HG02588 (cell line): Measurements from ENCODE around the gene COLEC12.

Experiments used
- ATAC-seq: cut with Tn5 transposase; IDR thresholded peaks from one replicate; pipeline ENCODE4 v1.9.1; 2021; ENCODE audit warnings: mild to moderate bottlenecking, moderate library complexity; ENCODE audit not compliant: unreplicated experiment

Gene COLEC12

GRCh38 chr18:364256-364826 is 136.2 kb downstream of the COLEC12 start:
- ATAC-seq, result no peak

GRCh38 chr18:363301-364085 is 137.0 kb downstream of the COLEC12 start:
- ATAC-seq, result no peak

GRCh38 chr18:362311-363290 is 137.9 kb downstream of the COLEC12 start:
- no peak for ATAC-seq

- no peak for ATAC-seq
These were observed 138.6 kb downstream of the COLEC12 start for GRCh38 chr18:361941-362310.

- ATAC-seq, result no peak
These were observed 139.3 kb downstream of the COLEC12 start for GRCh38 chr18:361100-361732.

- no peak for ATAC-seq
These were observed 139.8 kb downstream of the COLEC12 start for GRCh38 chr18:360676-361075.

- ATAC-seq, result no peak
These were observed 143.7 kb downstream of the COLEC12 start for GRCh38 chr18:356778-357177.

- ATAC-seq, result no peak
These were observed 144.8 kb downstream of the COLEC12 start for GRCh38 chr18:355678-356077.

- ATAC-seq, result no peak
These were observed 146.0 kb downstream of the COLEC12 start for GRCh38 chr18:354471-354870.

GRCh38 chr18:354003-354402 is 146.5 kb downstream of the COLEC12 start:
- ATAC-seq, result no peak

- no peak for ATAC-seq
These were observed 148.1 kb downstream of the COLEC12 start for GRCh38 chr18:352438-352837.

- no peak for ATAC-seq
These were observed 149.4 kb downstream of the COLEC12 start for GRCh38 chr18:350953-351572.

GRCh38 chr18:346600-346999 is 153.9 kb downstream of the COLEC12 start:
- ATAC-seq, result no peak

GRCh38 chr18:341102-341501 is 159.4 kb downstream of the COLEC12 start:
- no peak for ATAC-seq

GRCh38 chr18:340044-340443 is 160.5 kb downstream of the COLEC12 start:
- ATAC-seq, result no peak

GRCh38 chr18:339200-339599 is 161.3 kb downstream of the COLEC12 start:
- no peak for ATAC-seq

- no peak for ATAC-seq
These were observed 163.8 kb downstream of the COLEC12 start for GRCh38 chr18:336713-337112.

GRCh38 chr18:335733-336132 is 164.8 kb downstream of the COLEC12 start:
- no peak for ATAC-seq

- no peak for ATAC-seq
These were observed 165.8 kb downstream of the COLEC12 start for GRCh38 chr18:334575-335132.
